Measurements from ENCODE around the gene SVEP1.
"Not testable (repeated sequence)": the region's sequence is repeated elsewhere in the genome, so short reads cannot be mapped to it uniquely, and the experiment has no call there.

Gene SVEP1

GRCh38 chr9:110536822-110537221 is 42.7 kb downstream of the SVEP1 start (continued):
- peak; percentile 67 for TF ChIP-seq ZEB2 (tag by site-specific recombination; IDR thresholded peaks at IDR 0.05)
- TF ChIP-seq PRDM2 (tag by site-specific recombination; IDR thresholded peaks at IDR 0.05; ENCODE audit: borderline replicate concordance), result no peak
- TF ChIP-seq ZNF843 (tag by site-specific recombination; IDR thresholded peaks at IDR 0.05), result peak; percentile 77
- TF ChIP-seq ZSCAN30 (tag by site-specific recombination; IDR thresholded peaks at IDR 0.05), result no peak
- peak; percentile 57; the same call in 1 of the 2 replicates for TF ChIP-seq WT1 (tag by site-specific recombination; IDR thresholded peaks at IDR 0.05)
- TF ChIP-seq ZNF133 (tag by site-specific recombination; IDR thresholded peaks at IDR 0.05), result no peak
- TF ChIP-seq BCL11A (tag by site-specific recombination; IDR thresholded peaks at IDR 0.05; ENCODE audit: low read depth), result peak; percentile 59; the same call in 1 of the 2 replicates
- peak; percentile 30; the same call in 1 of the 2 replicates for TF ChIP-seq OSR2 (tag by site-specific recombination; IDR thresholded peaks at IDR 0.05)
- TF ChIP-seq ZXDB (tag by site-specific recombination; IDR thresholded peaks at IDR 0.05), result 0 out of 2 replicates have a peak, but pooled peaks have one; percentile 51
- TF ChIP-seq PRDM4 (tag by site-specific recombination; IDR thresholded peaks at IDR 0.05), result peak; percentile 47; the same call in 1 of the 2 replicates
- TF ChIP-seq HIC1 (tag by site-specific recombination; IDR thresholded peaks at IDR 0.05), result peak; percentile 83

GRCh38 chr9:110534162-110534561 is 45.4 kb downstream of the SVEP1 start:
- CTCF ChIA-PET; H3K27ac ChIP-seq (ENCODE audit: extremely low read depth, low read depth, low read length); H3K4me3 ChIP-seq (ENCODE audit: low read depth, low read length); POLR2A ChIA-PET; H3K4me1 ChIP-seq (ENCODE audit: control insufficient read depth, insufficient read depth, low read length); H3K36me3 ChIP-seq (ENCODE audit: control insufficient read depth in 2 of 2, insufficient read depth in 1 of 2, low read length in 2 of 2); H3K9me3 ChIP-seq (ENCODE audit: control insufficient read depth, insufficient read depth, low read depth, low read length): not testable (repeated sequence)
- TF ChIP-seq, protein P1, sequence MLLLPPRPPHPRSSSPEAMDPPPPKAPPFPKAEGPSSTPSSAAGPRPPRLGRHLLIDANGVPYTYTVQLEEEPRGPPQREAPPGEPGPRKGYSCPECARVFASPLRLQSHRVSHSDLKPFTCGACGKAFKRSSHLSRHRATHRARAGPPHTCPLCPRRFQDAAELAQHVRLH (tag by site-specific recombination; IDR thresholded peaks at IDR 0.05), result peak; percentile 67
- peak; percentile 92 for TF ChIP-seq ZNF146 (tag by site-specific recombination; IDR thresholded peaks at IDR 0.05)
